Globus pallidus (tissue), 1 donor: ENCODE results near the gene LETMD1.

Experiments used
- DNase-seq: peaks from one replicate; pipeline ENCODE4 v3.0.0-alpha.2; 2015; ENCODE audit warnings: low spot score

LETMD1 gene

DNA sequence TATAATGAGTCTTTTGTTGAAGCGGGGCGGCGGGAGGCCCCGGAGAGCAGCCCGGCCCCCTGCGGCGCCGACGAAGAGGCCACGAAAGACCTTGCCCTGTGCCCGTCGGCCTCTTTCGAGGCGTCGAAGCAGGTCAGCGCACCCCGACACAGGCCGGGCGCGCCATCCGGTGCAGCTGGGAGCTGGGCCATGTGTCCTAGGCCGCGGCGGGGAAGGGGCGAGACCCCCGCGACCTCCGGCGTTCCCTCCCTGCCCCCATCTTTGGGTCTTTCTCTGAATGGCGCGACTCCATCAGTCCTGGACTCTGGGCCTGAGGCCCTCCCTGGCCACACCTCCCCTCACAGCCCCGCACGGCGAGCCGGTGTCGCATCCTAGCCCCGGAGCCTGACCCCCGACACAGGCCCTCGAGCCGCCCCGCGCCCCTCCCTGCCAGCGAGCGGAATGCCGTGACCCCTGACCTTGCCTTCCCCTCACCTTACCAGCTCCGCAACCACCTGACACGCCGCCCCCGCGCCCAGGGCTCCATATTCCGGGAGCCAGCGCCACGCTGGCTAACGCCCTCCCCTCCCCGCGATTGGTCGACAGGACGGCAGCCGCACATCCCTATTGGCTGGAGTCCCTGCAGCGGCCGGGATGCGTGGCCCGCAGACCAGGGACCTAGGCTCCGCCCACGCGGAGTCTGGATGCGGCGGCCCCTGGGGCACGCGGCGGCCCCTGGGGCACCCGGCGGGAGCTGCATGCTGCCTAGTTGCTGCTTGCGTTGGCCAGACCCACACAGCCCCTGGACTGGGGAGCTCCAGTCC is 22.1 kb upstream of the LETMD1 start, which contains the start of gene SLC11A2:
SLC11A2 (minus strand) TSS at position 549 of the 803 bp plus-strand sequence. CDS start 15,656 bp downstream, outside the sequence.
- DNase-seq = peak; percentile 97

DNA sequence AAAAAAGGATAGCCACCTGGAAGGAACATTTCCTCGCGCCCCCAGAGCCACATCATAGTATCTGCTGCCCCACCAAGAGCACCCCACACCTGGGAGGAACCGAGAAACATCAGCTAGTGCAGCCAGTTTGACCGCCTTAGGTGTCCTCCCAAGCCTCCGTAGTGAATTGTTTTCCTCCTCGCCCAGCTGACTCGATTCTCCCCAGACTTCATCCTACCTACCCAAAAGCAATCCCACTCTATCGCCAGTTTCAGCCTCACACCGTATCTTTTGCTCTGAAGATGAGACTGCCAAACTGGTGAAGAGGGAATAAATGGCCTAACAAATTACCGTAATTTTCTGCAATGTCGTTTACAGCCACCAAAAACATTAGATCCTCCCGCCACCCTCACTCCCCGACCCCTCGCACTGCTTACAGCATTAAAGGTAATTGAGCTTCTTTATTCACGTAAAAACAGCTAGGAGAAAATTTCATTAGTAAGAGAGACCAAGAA is 20.7 kb upstream of the LETMD1 start:
- no peak for DNase-seq

DNA sequence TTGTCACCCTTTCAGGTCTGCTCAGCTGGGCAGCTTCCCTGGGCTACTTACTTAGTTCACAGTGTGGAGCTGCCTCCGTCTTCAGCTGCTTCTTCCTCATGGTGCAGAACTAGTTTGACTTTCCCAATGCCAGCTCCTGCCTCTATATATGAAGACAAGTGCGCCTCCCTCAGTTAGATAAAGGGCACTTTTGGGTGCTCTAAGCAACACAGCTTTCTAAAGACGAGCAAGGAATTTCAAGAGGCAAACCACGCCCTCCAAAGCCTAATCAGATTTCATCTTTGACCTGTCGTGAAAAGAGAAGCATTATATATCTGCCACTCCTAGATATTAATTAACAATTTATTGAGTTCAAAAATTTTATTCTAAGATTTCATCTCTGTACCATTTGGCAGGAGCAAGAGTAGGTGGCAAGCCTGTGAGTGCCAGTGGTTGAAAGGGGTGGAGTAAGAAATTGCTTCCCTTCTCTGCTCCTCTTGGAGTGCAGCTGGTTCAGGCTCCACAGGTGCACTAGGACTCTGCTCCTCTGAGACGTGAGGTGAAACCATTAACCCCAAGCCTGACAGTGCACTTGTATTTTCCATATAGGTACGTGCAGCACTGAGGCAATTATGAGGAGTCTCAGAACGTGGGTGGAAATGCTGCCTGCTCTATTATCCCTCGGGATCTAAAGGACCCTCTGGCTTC is 19.9 kb upstream of the LETMD1 start:
- DNase-seq = peak; percentile 75

DNA sequence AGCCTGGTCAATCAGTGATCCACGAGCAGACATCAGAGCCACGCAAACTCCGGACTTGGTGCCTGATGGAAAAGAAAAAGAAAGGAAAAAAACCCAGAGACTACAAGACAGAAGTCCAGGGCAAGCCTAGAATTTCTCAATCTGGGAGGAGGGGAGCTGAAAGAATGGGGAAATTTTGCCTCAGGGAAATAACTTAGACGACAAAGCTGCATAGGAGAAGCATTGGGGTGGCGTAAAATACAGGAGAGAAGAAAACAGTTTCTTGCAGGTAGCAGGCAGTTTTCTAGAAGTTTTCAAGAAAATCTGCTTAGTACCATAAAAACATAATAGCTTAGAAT is 19.3 kb upstream of the LETMD1 start:
- DNase-seq = no peak

DNA sequence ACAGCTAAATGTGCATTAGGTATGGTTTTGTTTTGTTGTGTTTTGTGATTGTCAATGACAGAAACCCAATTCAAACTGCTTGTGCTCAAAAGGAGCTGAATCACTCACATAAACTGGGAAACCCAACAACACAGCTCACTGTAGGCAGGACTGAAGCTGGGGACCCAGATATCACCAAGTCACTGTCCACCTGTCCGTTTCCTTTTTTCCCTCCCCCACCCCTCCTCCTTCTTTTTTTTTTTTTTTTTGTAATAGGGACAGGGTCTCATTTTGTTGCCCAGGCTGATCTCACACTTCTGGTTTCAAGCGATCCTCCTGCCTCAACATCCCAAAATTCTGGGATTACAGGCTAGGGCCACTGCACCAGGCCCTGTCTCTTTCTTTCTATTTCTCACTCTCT is 15.1 kb upstream of the LETMD1 start:
- no peak for DNase-seq

DNA sequence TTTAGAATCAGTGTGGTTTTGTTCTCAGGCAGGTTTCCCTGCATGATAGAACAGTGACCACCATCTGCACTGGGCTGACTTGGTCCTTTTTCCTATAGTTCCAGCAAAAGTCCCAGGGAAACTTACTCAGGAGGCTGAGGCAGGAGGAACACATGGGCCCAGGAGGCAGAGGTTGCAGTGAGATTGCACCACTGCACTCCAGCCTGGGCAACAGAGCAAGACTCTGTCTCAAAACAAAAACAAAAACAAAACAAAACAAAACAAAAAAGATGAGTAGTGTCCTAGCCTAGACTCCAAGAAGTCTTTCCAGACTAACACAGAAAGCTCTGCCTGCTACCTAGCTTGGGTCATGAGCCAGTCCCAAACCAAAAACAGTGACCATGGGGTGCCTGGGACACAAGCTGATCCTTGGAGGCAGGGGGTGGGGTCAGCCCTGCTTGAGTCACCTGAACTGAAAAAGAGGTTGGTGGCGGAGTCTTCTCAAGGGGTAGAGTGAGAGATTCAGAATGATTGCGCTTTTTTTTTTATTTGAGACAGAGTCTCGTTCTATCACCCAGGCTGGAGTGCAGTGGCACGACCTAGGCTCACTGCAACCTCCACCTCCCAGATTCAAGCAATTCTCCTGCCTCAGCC is 14.6 kb upstream of the LETMD1 start:
- no peak for DNase-seq

DNA sequence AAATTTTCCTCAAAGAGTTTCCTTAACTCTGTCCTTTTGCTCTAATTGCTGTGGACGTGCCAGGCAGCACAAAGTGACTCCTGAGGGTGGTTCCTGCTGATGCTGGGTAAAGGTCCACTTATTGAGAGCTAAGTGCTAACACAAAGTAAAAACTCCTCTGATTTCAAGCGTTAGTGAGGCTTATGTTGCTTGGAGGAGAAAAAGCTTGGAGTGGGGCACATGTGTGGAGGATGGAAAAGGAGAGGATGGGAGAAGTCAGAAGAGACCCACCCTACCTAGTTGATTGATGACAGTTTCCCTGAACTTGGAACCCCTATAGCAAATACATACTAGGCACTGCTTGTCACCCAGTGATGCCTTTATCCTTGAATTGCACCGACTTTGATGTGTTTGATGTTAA is 11.8 kb upstream of the LETMD1 start:
- DNase-seq = no peak

DNA sequence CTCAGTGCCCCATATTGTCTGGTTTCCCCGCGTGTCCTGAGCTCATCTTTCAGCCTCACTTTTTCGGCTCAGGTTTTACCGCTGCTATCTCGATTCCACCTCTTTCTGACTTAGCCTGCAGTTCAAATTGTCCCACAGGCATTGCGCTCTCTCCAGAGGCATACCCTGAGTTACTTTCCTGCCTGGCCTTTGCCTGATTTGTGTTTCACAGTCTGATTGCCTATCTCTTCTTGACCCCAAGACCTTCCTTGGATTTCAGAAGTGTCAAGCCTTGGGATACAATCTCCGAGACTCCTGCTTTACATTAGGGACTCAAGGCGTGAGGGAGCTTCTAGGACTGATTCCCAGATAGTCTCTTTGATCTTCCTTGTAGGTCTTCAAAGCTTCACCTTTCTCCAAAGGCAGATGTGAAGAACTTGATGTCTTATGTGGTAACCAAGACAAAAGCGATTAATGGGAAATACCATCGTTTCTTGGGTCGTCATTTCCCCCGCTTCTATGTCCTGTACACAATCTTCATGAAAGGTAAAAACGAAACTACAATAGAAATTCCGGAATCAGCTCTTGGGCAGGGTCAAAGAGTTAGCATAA is 629 bp downstream of the LETMD1 start:
- DNase-seq = peak; percentile 5

DNA sequence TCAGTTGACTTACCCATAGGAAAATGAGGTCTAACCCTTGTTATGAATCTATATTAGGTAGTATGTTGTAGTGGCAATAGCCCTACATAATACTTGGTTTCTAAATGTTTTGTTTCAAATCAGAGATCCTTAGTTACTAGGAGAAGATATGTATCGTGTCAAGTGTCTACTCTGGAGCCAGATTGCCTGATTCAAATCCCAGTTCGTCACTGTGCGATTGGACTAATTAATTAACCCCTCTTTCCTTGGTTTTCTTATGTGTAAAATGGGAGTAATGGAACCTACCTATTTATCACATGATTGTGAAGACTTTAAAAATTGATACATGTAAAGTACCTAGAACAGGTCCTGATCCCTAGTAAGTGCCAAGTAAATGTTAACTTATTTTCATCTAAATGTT is 1.4 kb downstream of the LETMD1 start:
- DNase-seq = no peak

DNA sequence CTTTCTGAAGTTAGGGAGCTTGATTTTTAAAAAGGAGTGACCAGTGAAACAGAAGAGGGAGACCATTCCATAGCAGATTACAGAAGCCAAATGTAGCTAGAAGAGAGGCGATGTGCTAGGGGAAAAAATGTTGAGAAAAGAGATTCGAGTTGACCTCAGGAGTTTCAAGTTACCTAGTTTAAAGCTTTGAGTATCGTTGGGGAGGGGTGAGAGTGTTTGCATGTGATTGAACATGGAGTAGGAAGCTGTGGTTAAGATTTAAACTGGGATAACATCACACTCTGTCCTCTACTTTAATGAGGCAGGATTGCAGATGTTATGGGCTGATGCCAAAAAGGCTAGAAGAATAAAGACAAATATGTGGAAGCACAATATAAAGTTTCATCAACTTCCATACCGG is 3.7 kb downstream of the LETMD1 start:
- DNase-seq = no peak

DNA sequence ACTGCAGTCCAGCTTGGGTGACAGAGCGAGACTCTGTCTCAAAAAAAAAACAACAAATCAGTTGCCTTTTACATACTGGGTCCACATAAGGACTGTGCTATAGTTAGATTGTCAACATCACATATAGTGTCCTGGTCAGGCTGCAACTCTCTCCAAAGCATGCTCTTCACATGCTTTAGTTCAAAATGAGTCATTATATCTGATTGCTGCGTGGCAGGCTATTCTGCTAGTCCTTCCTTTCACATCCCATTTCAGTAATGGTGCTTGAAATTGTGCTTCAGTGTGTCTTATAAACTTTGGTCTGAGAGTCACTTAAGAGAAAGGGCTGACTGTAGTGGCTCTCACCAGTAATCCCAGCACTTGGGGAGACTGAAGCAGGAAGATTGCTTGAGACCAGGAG is 6.9 kb downstream of the LETMD1 start:
- DNase-seq = no peak

DNA sequence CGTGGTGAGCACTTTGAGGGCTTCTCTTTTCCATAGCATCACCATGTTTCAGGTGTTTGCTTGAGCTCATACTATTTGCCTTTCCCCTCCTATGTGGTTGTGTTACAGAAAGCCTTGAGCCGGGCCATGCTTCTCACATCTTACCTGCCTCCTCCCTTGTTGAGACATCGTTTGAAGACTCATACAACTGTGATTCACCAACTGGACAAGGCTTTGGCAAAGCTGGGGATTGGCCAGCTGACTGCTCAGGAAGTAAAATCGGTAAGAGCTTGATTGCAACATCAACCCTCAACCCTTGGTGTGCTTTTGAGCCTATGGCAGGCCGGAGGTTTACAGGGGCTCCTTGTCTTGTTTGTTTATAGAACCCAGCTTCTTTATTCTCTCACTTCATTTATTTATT is 8.1 kb downstream of the LETMD1 start:
- DNase-seq = no peak

DNA sequence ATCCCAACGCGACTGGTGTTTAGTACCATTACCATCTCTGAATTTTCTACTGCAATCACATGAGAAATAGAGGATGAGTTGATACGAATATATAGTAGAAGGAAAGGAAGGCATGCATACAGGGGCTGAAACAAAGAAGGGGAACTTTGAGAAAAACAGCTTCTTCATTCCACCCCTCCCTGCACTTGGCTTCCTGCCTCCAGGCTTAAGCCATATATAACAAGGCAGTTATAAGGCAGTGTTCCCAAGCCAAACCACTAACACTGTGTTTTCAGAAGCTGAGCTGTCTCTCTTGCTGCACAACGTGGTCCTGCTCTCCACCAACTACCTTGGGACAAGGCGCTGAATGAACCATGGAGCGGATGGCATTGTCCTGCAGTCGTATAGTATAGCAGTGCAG is 11.0 kb downstream of the LETMD1 start:
- no peak for DNase-seq

DNA sequence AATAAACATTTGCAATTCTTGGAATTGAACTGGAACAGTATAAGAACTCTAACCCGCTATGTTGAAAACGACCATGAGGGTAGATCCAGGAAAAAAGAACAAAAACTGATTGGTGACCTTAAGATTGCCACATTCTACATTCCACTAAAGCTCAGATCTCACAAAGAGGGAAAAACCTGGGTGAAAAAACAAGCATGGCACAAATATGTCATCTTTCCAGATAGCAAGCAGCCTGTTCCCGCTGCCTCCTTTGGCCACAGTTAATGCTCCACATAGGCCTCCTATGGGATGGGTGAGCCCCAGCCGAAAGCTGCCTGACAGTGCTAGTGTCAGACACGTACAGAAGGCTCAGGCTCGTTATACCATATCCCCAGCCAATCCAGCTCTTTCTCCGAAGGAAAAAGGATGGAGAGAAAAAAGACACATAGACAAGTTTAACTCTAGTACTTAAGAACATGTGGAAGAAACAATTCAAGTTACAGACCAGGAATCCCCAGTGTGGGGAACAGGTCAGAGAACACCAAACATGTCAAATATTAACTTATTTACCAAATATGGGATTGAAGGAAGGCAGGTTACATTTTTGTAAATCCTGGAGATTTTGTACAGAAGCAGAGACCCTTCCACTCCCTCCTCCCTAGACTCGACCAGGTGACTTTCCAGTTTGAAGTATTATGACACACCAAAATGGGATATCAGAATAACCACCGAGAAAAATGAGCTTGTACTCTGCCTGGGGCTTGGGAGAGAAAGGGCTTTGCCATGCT is 14.7 kb downstream of the LETMD1 start:
- DNase-seq = no peak

DNA sequence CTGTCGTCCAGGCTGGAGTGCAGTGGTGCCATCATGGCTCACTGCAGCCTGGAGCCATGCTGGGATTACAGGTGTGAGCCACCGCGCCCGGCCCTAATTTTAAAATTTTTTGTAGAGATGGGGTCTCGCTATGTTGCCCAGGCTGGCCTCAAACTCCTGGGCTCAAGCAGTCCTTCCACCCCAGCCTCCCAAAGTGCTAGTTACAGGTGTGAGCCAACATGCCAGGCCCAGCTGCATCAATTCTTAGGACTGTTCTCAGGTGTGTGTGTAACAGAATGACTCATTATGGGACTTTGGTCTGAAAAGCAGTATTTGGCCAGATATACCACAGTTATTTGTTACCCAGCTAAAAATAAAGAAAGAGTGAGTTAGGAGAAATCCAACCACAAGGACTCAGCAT is 17.4 kb downstream of the LETMD1 start:
- DNase-seq = no peak

DNA sequence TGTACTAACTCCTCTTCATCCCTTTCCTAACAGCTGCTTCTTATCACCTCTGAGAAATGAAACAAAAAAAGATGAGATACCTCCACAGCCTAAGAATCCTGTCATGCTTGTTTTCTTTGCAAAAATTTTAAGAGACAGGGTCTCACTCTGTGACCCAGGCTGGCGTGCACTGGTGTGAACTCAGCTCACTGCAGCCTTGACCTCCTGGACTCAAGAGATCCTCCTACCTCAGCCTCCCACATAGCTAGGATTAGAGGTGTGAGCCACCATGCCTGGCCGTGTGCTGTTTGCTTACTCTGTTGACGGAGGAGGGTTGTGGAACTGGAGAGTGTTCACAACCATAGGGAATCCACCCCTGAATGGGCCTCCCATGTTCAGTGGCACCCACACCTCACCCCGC is 19.1 kb downstream of the LETMD1 start:
- no peak for DNase-seq

DNA sequence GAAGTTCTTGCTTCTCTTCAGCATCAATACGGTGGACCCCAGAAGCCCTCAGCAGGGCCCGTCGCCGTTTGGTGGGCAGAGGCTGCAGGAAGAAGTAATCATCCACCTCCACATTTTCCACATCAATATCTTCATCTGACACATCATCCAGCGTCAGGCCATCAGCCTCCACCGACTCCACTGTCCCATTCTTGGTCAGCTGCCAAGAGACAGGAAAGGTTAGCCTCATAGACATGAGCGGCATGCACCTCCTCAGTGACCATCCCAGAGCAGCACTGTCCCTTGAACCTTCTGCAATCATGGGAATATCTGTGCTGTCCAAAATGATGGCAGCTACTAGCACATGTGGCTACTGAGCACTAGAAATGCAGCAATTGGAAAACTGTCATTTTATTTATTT is 19.6 kb downstream of the LETMD1 start:
- no peak for DNase-seq

DNA sequence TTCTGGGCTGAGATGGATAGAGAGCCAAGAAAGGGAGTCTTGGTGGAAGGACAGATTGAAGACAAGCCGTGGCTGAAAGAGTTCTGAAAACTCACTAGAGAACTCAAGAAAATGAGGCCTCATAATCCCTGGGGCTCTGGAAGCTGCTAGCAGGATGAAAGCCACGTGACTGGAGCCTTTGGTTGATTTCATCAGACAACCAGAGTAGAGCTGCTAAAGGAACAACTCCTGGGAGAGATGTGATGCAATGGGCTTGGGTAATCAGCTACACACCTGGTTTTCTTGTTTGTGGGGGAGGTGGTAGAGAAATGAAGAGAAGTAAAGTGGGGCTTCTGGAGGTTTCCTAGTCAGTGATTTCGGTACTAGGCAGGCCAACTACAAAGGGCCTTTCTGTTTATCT is 21.9 kb downstream of the LETMD1 start:
- DNase-seq = no peak

DNA sequence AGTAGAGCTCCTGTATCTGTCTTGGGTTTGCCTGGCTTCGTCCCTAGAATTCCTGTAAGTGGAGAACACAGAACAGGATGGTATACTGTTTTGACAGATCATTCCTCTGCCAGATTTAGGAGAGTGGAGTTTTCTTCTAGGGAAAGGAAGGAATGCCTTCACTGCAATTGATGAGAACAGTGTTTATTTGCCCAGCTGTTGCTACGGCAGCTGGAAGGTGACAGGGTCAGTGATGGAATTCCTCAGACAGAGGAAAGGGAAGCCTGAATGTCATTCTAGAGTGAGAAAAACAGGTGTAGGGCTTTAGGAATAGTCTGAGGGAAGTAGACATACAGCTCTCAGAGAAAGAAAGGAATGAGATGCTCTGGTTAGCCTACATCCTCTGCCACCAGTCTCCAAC is 23.5 kb downstream of the LETMD1 start:
- DNase-seq = no peak

DNA sequence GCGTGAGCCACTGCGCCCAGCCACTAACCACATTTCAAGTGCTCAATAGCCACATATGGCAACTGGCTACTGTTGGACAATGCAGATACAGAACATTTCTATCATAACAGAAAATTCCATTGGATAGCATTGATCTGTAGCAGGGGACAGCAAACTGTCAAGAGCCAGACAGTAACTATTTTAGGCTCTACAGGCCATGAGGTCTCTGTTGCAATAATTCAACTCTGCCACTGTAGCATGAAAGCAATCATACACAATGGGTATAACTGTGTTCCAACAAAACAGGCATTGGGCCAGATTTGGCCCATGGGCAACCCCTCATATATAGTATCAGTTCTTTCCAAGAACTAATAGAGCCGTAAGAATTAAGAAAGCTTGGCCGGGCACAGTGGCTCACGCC is 27.3 kb downstream of the LETMD1 start:
- DNase-seq = no peak

DNA sequence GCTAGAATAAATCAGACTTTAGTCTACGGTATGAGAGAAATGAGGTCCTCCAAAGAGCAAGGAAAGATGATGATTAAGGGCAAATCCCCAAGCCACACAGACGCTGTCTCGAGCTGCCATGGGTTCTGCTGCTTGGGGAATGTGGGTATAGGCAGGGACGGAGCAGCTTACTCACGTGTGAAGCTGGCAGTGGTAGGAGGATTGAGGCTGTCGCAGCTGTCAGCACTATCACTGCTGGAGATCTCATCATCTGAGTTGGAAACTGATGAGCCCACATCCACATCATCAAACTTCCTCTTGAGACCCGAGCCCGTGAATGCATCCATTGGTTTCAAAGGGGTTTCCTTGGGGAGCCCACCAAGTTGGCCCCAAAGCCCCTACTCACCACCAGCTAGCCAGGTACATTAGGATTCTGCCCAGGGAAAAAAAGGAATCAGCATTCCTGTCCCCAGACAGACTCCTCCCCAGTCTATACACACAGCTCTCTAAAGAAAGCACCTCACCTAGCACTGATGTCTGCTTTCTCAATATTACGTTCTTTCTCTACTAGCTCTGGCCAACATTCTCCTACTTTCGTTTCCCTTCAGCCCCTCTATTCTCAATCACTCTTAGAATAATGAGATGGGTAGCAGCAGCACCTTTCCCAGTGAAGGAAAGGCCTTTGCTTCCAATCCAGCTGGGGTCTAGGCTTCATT is 28.3 kb downstream of the LETMD1 start:
- DNase-seq = no peak
